A549 (cell line): Measurements from ENCODE around the gene KRTAP25-1. TPM values are rescaled to one million over a fixed set of nuclear protein-coding genes. Genes with fewer than 3 reads are reported as not detected.

ENCODE experiments used
- ATAC-seq, 2 experiments: fragments of 200-7000 bp in 1 of 2; fragments of >200 bp in 1 of 2; cut with Nextera tagmentation in 1 of 2; cut with Tn5 transposase in 1 of 2; 3 replicates each; pipeline versions ENCODE4 v1.8.0 to v1.9.1; 2018 to 2020; ENCODE audit warnings: mild to moderate bottlenecking in 1 of 2, moderate library complexity in 1 of 2
- CTCF ChIA-PET: fragments of 300-600 bp; sonication (Branson Sonifier 250); formaldehyde crosslinking; extraction: SDS; loops from one replicate; lab custom pipeline; 2021; ENCODE audit warnings: antibody characterized with exemption, inconsistent platforms; lab: Yijun Ruan, JAX
- POLR2A ChIA-PET: fragments of 350-600 bp; formaldehyde crosslinking; extraction: SDS; loops from one replicate; lab custom pipeline; 2021; ENCODE audit warnings: antibody characterized with exemption, inconsistent platforms; lab: Yijun Ruan, JAX
- DNase-seq, 2 experiments: peaks; one replicate each; pipeline versions ENCODE4 v3.0.0 to v3.0.0-alpha.2; 2011 to 2016; ENCODE audit warnings: low read depth in 1 of 2, low spot score in 1 of 2
- FAIRE-seq: peaks from 2 replicates; lab custom pipeline; 2011; peaks lifted over from hg19 to GRCh38; lab: Jason Lieb, UNC
- H3K27ac ChIP-seq, 2 experiments: fragments of >200 bp; sonication (Bioruptor Twin); formaldehyde crosslinking; 3 replicates each; pipeline ENCODE4 v1.5.1; 2016 to 2017
- H3K4me1 ChIP-seq: fragments of >200 bp; sonication (Bioruptor Twin); formaldehyde crosslinking; 3 replicates; pipeline ENCODE4 v1.6.1; 2016
- H3K4me2 ChIP-seq: fragments of >200 bp; sonication (Bioruptor Twin); formaldehyde crosslinking; 3 replicates; pipeline ENCODE4 v1.6.1; 2016
- H3K4me3 ChIP-seq: fragments of >200 bp; sonication (Bioruptor Twin); formaldehyde crosslinking; 3 replicates; pipeline ENCODE4 v1.5.1; 2016
- H3K9me3 ChIP-seq: fragments of >200 bp; sonication (Bioruptor Twin); formaldehyde crosslinking; 3 replicates; pipeline ENCODE4 v1.6.1; 2016
- CBX2 ChIP-seq: fragments of 200-600 bp; sonication (generic); IDR thresholded peaks from 2 replicates; pipeline ENCODE4 v1.6.1; 2016; ENCODE audit warnings: low read depth, mild to moderate bottlenecking, borderline replicate concordance
- CEBPB ChIP-seq, 2 experiments: fragments of >200 bp in 1 of 2; sonication (Bioruptor Twin) in 1 of 2; formaldehyde crosslinking in 1 of 2; IDR thresholded peaks; 2 replicates each; pipeline ENCODE4 v1.6.1; 2012 to 2016
- EHMT2 ChIP-seq: fragments of 200-600 bp; sonication (generic); IDR thresholded peaks from 2 replicates; pipeline ENCODE4 v1.6.1; 2016; ENCODE audit warnings: antibody characterized with exemption, low read depth, mild to moderate bottlenecking, moderate library complexity
- FOSB ChIP-seq: fragments of 250-450 bp; sonication (Bioruptor Pico); IDR thresholded peaks from 2 replicates; pipeline ENCODE4 v1.5.0; 2020; ENCODE audit warnings: mild to moderate bottlenecking, moderate library complexity
- FOSL2 ChIP-seq, 2 experiments: fragments of 450-650 bp in 1 of 2; fragments of >200 bp in 1 of 2; sonication (Bioruptor Twin) in 1 of 2; formaldehyde crosslinking; IDR thresholded peaks; 2 replicates each; pipeline versions ENCODE4 v1.5.0 to v1.6.1; 2016 to 2020; ENCODE audit warnings: mild to moderate bottlenecking in 1 of 2, moderate library complexity in 1 of 2
- HOXA7 ChIP-seq: fragments of 250-450 bp; sonication (Bioruptor Pico); IDR thresholded peaks from 2 replicates; pipeline ENCODE4 v1.5.0; 2020; ENCODE audit warnings: mild to moderate bottlenecking, moderate library complexity
- HOXB13 ChIP-seq: fragments of 250-450 bp; sonication (Bioruptor Pico); IDR thresholded peaks from 2 replicates; pipeline ENCODE4 v1.5.0; 2020; ENCODE audit warnings: low read depth, mild to moderate bottlenecking, moderate library complexity
- JUN ChIP-seq, 2 experiments: fragments of >200 bp; sonication (Bioruptor Twin); formaldehyde crosslinking; IDR thresholded peaks; 2 replicates in 1 of 2; 3 replicates in 1 of 2; pipeline ENCODE4 v1.6.1; 2016 to 2017
- KDM5A ChIP-seq: fragments of 200-600 bp; sonication (generic); IDR thresholded peaks from 2 replicates; pipeline ENCODE4 v1.6.1; 2016; ENCODE audit warnings: antibody characterized with exemption, mild to moderate bottlenecking
- MAFK ChIP-seq: fragments of 450-650 bp; IDR thresholded peaks from 2 replicates; pipeline ENCODE4 v1.6.1; 2014; ENCODE audit not compliant: partially characterized antibody
- MAZ ChIP-seq: fragments of 150-350 bp; IDR thresholded peaks from 2 replicates; pipeline ENCODE4 v1.6.1; 2014; ENCODE audit warnings: antibody characterized with exemption, low read depth, low read length, borderline replicate concordance
- NFE2L2 ChIP-seq: fragments of 150-350 bp; conservative IDR thresholded peaks from 2 replicates; pipeline ENCODE4 v1.6.1; 2014; ENCODE audit warnings: low read length
- NPAS2 ChIP-seq: fragments of 250-450 bp; sonication (Bioruptor Pico); IDR thresholded peaks from 2 replicates; pipeline ENCODE4 v1.8.0; 2022; ENCODE audit warnings: mild to moderate bottlenecking, moderate library complexity, borderline replicate concordance
- NR3C1 ChIP-seq: fragments of >200 bp; sonication (Bioruptor Twin); formaldehyde crosslinking; IDR thresholded peaks from 3 replicates; pipeline ENCODE4 v1.6.1; 2017
- RARB ChIP-seq: fragments of 250-450 bp; sonication (Bioruptor Pico); IDR thresholded peaks from 2 replicates; pipeline ENCODE4 v1.8.0; 2021; ENCODE audit warnings: mild to moderate bottlenecking, moderate library complexity
- RCOR1 ChIP-seq: fragments of 150-350 bp; IDR thresholded peaks from 2 replicates; pipeline ENCODE4 v1.6.1; 2014; ENCODE audit warnings: antibody characterized with exemption, low read length, low read depth
- RFX5 ChIP-seq: fragments of 450-650 bp; IDR thresholded peaks from 2 replicates; pipeline ENCODE4 v1.7.1; 2014; ENCODE audit warnings: antibody characterized with exemption, mild to moderate bottlenecking, moderate library complexity
- RNF2 ChIP-seq: fragments of 200-600 bp; sonication (generic); IDR thresholded peaks from 2 replicates; pipeline ENCODE4 v1.6.1; 2016; ENCODE audit warnings: low read depth, mild to moderate bottlenecking, antibody characterized with exemption, moderate library complexity, borderline replicate concordance
- SMC3 ChIP-seq: fragments of >200 bp; sonication (Bioruptor Twin); formaldehyde crosslinking; IDR thresholded peaks from 3 replicates; pipeline ENCODE4 v1.6.1; 2018; ENCODE audit warnings: inconsistent platforms
- TFCP2L1 ChIP-seq: fragments of 250-450 bp; sonication (Bioruptor Pico); IDR thresholded peaks from 2 replicates; pipeline ENCODE4 v1.5.0; 2021; ENCODE audit warnings: mild to moderate bottlenecking
- ZC3H11A ChIP-seq: fragments of 450-650 bp; IDR thresholded peaks from 2 replicates; pipeline ENCODE4 v1.6.1; 2014; ENCODE audit warnings: antibody characterized with exemption, mild to moderate bottlenecking
- ZFP36 ChIP-seq: fragments of 450-650 bp; IDR thresholded peaks from 2 replicates; pipeline ENCODE4 v1.6.1; 2014; ENCODE audit warnings: borderline replicate concordance; ENCODE audit not compliant: partially characterized antibody
- ZSCAN20 ChIP-seq: fragments of 250-450 bp; sonication (Bioruptor Pico); IDR thresholded peaks from 2 replicates; pipeline ENCODE4 v1.8.0; 2022; ENCODE audit warnings: mild to moderate bottlenecking, moderate library complexity
- WGBS: methylation state at CpG from one replicate; pipeline ENCODE4 v1.1.6; 2017; ENCODE audit errors: missing lambda C conversion rate; 5-methylcytosine and 5-hydroxymethylcytosine counted together
- polyA plus RNA-seq, 4 experiments: library from polyadenylated mRNA; depleted of rRNA in 3 of 4; stranded (reverse); fragments of >200 nt; fragmentation: RNase III in 1 of 4; extraction: RNeasy Plus Mini Kit Qiagen cat#74134 plus additional on column Dnase treatment in 1 of 4; gene quantifications; 2 replicates in 3 of 4; 3 replicates in 1 of 4; pipeline ENCODE4 v1.2.3, GENCODE V29; 2011 to 2017
- TF ChIP-seq, protein P1 (sequence below): fragments of 150-350 bp; IDR thresholded peaks from 2 replicates; pipeline ENCODE4 v1.6.1; 2014; ENCODE audit warnings: low read depth, mild to moderate bottlenecking, low read length
- TF ChIP-seq, protein P2 (sequence below): fragments of >200 bp; sonication (Bioruptor Twin); formaldehyde crosslinking; IDR thresholded peaks from 3 replicates; pipeline ENCODE4 v1.5.1; 2016
- TF ChIP-seq, protein P3 (sequence below): fragments of 250-450 bp; sonication (Bioruptor Pico); IDR thresholded peaks from 2 replicates; pipeline ENCODE4 v1.5.0; 2020; ENCODE audit warnings: low read depth, mild to moderate bottlenecking, moderate library complexity
- TF ChIP-seq, protein P4 (sequence below): IDR thresholded peaks from 2 replicates; pipeline ENCODE4 v1.6.1; 2012
- TF ChIP-seq, protein P5 (sequence below): fragments of 200-600 bp; sonication (generic); IDR thresholded peaks from 2 replicates; pipeline ENCODE4 v1.6.1; 2016; ENCODE audit warnings: antibody characterized with exemption, mild to moderate bottlenecking, moderate library complexity

The KRTAP25-1 gene
- polyA plus RNA-seq, 2 of the 4 experiments (the other 2 are of a cell fraction) = not detected

DNA sequence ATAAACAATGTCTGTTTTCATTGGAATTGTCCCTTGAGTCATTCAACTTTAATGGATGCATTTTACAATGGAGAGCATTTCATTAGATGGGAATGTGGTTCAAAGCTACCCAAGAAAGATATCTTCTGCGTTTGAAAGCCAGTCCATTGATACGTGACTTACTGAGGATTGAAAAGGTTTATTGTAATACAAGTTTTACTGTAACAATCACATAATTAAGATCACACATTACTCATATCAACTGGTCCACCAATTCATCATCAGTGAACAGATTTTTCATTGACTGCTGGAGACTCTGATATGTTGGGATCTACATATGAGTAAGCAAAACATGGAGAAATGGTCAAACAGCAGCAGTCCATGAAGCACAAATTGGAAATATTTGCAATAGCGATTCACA is 39.4 kb downstream of the KRTAP25-1 start:
- TF ChIP-seq JUN (IDR thresholded peaks at IDR 0.05) (no peak), HOXB13 (CRISPR knock-in tag) (no peak), ZFP36 (no peak), FOSB (CRISPR knock-in tag) (no peak), MAFK (no peak), KDM5A (no peak), RARB (CRISPR knock-in tag) (no peak), CEBPB (IDR thresholded peaks at IDR 0.05) (no peak), EHMT2 (no peak), RFX5 (no peak), SMC3 (no peak), FOSL2 (IDR thresholded peaks at IDR 0.05) (no peak), FOSL2 (CRISPR knock-in tag; IDR thresholded peaks at IDR 0.05) (no peak), NFE2L2 (no peak), RNF2 (no peak), MAZ (no peak)
- TF ChIP-seq, protein P1, sequence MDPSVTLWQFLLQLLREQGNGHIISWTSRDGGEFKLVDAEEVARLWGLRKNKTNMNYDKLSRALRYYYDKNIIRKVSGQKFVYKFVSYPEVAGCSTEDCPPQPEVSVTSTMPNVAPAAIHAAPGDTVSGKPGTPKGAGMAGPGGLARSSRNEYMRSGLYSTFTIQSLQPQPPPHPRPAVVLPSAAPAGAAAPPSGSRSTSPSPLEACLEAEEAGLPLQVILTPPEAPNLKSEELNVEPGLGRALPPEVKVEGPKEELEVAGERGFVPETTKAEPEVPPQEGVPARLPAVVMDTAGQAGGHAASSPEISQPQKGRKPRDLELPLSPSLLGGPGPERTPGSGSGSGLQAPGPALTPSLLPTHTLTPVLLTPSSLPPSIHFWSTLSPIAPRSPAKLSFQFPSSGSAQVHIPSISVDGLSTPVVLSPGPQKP = no peak
- TF ChIP-seq, all 56 proteins: peak for 0
- ChIA-PET CTCF (no interaction called here), POLR2A (no interaction called here)
- Histone ChIP-seq H3K4me1 (no peaks in the 10 kb centered on the region), H3K4me2 (no peak overlapping the region), H3K27ac (no peak overlapping the region), H3K4me3 (no peak overlapping the region), H3K9me3 (no peaks in the 10 kb centered on the region)
- FAIRE-seq (no peak), ATAC-seq (no peak), DNase-seq (no peak)
- WGBS = 4% methylated on average over 3 of the region's 3 CpGs

DNA sequence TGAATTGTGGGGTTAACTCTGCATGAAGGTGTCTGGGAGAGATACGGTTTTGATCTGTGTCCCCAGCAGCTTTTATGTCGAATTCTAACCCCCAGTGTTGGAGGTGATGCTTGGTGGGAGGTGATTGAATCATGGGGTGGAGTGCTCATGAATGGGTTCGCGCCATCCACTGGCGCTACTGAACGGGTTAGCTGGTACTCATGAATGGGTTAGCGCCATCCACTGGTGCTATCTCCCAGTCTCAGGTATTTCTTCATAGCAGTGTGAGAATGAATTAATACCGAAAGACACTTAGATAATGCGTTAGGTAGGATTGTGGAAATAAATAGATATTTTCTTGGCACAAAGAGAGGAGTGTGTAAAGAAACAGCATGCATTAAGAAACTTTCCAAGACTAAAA is 40.5 kb downstream of the KRTAP25-1 start:
- Histone ChIP-seq H3K4me2 (no peak overlapping the region), H3K4me3 (no peak overlapping the region), H3K9me3 (no peaks in the 10 kb centered on the region), H3K4me1 (no peaks in the 10 kb centered on the region), H3K27ac (no peak overlapping the region)
- no peak for ATAC-seq
- DNase-seq = no peak
- ChIA-PET CTCF (no interaction called here), POLR2A (no interaction called here)
- no peak for FAIRE-seq
- TF ChIP-seq MAFK = no peak
- TF ChIP-seq, protein P2, sequence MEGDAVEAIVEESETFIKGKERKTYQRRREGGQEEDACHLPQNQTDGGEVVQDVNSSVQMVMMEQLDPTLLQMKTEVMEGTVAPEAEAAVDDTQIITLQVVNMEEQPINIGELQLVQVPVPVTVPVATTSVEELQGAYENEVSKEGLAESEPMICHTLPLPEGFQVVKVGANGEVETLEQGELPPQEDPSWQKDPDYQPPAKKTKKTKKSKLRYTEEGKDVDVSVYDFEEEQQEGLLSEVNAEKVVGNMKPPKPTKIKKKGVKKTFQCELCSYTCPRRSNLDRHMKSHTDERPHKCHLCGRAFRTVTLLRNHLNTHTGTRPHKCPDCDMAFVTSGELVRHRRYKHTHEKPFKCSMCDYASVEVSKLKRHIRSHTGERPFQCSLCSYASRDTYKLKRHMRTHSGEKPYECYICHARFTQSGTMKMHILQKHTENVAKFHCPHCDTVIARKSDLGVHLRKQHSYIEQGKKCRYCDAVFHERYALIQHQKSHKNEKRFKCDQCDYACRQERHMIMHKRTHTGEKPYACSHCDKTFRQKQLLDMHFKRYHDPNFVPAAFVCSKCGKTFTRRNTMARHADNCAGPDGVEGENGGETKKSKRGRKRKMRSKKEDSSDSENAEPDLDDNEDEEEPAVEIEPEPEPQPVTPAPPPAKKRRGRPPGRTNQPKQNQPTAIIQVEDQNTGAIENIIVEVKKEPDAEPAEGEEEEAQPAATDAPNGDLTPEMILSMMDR = no peak
- no peak for TF ChIP-seq EHMT2
- no peak for TF ChIP-seq HOXA7
- no peak for TF ChIP-seq JUN (IDR thresholded peaks at IDR 0.05)
- no peak for TF ChIP-seq TFCP2L1 (CRISPR knock-in tag)
- no peak for TF ChIP-seq FOSB (CRISPR knock-in tag)
- TF ChIP-seq NPAS2 = no peak
- TF ChIP-seq NFE2L2 = no peak
- 57% methylated on average over 8 of the region's 9 CpGs for WGBS

DNA sequence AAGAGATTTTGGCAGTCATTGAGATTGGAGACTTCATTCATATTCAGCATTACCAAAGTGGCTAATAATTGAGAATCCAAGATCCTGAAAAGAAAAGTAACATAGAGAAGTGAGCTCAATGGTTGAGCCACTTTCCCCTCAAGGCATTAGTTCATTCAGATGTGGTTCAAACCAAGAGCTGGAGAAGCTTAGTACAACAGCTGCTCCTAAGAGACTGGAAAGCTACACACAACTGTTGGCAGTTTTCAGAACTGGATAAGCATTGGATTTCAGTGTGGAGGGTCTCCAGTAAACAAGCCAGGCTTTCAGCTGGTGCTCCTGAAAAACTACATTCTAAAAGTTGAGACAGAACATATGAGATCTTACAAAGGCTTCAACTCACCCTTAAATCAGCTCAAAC is 44.3 kb downstream of the KRTAP25-1 start:
- POLR2A ChIA-PET = no interaction called here

More for the DNA sequence above, 44.3 kb downstream of the KRTAP25-1 start:
- Histone ChIP-seq H3K9me3 (no peaks in the 10 kb centered on the region), H3K4me3 (no peak overlapping the region), H3K4me1 (no peaks in the 10 kb centered on the region), H3K4me2 (no peak overlapping the region), H3K27ac (no peak overlapping the region)
- FAIRE-seq (no peak), DNase-seq (no peak), ATAC-seq (no peak)
- TF ChIP-seq NR3C1 (no peak), RCOR1 (no peak), MAZ (no peak), CBX2 (no peak), ZSCAN20 (CRISPR knock-in tag) (no peak), NFE2L2 (no peak), ZC3H11A (no peak), ZFP36 (no peak)
- TF ChIP-seq, protein P3, sequence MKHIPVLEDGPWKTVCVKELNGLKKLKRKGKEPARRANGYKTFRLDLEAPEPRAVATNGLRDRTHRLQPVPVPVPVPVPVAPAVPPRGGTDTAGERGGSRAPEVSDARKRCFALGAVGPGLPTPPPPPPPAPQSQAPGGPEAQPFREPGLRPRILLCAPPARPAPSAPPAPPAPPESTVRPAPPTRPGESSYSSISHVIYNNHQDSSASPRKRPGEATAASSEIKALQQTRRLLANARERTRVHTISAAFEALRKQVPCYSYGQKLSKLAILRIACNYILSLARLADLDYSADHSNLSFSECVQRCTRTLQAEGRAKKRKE (CRISPR knock-in tag) = no peak
- TF ChIP-seq, protein P4, sequence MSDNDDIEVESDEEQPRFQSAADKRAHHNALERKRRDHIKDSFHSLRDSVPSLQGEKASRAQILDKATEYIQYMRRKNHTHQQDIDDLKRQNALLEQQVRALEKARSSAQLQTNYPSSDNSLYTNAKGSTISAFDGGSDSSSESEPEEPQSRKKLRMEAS = no peak
- TF ChIP-seq, protein P5, sequence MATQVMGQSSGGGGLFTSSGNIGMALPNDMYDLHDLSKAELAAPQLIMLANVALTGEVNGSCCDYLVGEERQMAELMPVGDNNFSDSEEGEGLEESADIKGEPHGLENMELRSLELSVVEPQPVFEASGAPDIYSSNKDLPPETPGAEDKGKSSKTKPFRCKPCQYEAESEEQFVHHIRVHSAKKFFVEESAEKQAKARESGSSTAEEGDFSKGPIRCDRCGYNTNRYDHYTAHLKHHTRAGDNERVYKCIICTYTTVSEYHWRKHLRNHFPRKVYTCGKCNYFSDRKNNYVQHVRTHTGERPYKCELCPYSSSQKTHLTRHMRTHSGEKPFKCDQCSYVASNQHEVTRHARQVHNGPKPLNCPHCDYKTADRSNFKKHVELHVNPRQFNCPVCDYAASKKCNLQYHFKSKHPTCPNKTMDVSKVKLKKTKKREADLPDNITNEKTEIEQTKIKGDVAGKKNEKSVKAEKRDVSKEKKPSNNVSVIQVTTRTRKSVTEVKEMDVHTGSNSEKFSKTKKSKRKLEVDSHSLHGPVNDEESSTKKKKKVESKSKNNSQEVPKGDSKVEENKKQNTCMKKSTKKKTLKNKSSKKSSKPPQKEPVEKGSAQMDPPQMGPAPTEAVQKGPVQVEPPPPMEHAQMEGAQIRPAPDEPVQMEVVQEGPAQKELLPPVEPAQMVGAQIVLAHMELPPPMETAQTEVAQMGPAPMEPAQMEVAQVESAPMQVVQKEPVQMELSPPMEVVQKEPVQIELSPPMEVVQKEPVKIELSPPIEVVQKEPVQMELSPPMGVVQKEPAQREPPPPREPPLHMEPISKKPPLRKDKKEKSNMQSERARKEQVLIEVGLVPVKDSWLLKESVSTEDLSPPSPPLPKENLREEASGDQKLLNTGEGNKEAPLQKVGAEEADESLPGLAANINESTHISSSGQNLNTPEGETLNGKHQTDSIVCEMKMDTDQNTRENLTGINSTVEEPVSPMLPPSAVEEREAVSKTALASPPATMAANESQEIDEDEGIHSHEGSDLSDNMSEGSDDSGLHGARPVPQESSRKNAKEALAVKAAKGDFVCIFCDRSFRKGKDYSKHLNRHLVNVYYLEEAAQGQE = no peak
- CTCF ChIA-PET = interaction anchor here (0.7 to 1.7 kb wide), 4 partner anchors 9 to 172 kb away, joined by 3 to 4 read pairs (median 3); no protein-coding TSS in a partner anchor
